ENCODE measurements around the gene SLCO4A1. TPM values are rescaled to one million over a fixed set of nuclear protein-coding genes. Genes with fewer than 3 reads are reported as not detected.

Gene SLCO4A1
- total and polyA plus RNA-seq, 2 of the 4 experiments (the other 2 are of a cell fraction), result 0.72 to 1.1 TPM

DNA sequence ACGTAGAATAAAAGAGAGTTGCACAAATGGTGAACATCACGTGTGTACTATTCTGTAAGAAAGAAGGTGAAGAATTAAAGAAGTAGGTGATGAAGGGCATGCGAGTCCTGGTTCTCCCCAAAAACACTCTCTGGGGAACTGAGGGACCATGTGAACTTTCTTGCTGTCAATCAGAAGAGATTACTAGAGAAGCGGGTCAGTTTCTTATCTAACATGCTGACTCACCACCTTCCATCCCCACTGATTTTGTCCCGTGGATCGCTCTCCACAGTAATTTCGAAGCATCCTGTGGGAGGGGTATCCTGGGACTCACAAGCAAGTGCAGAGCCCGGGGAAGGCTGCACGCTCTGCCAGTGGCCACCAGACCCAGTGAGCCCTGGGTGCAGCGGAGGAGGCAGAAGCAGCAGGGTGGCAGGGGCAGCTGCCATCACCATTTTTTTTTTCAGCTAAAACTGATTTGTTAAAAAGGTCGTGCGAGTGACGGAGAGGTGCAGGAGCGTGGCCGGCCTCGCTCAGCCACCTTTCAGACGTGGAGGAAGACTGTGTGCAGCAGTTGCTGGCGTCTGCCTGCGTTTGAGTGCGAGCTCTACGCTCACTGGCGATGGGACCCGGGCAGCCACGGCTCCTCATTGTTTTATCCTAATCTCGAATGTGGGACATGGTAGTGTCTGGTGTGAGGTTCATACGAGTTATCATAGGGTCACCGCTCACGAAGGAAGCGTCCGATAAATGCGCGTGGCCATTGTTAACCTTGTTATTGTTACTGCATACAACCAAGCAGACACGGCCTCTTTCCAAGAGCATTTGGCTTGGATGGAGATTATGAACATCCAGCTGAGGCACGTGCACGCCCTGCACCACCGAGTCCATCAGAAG is 28.0 kb upstream of the SLCO4A1 start:
- Histone ChIP-seq H3K9me3 (ENCODE audit: control insufficient read depth, insufficient read depth, low read length) (peaks cover 6% of the 10 kb centered on the region; the same call in 1 of the 2 replicates), H3K27me3 (ENCODE audit: control insufficient read depth, insufficient read depth, low read length) (peaks cover 42% of the 10 kb centered on the region), H2BK5ac (ENCODE audit: low read depth, low read length, poor library complexity, severe bottlenecking) (no peak overlapping the region), H2BK120ac (ENCODE audit: low read depth, low read length) (no peak overlapping the region), H4K8ac (ENCODE audit: low read depth in 2 of 2, low read length in 2 of 2) (no peak overlapping the region), H3K18ac (ENCODE audit: low read depth, low read length) (no peak overlapping the region), H2BK20ac (ENCODE audit: low read depth, low read length) (no peak overlapping the region), H3K4me1 (ENCODE audit: control insufficient read depth, insufficient read depth, low read length) (no peaks in the 10 kb centered on the region; the same call in 1 of the 2 replicates), H2BK15ac (ENCODE audit: low read depth, low read length) (no peak overlapping the region), H3K56ac (ENCODE audit: extremely low read depth, insufficient read depth, low read length) (no peak overlapping the region), H4K5ac (ENCODE audit: low read depth, low read length) (no peak overlapping the region), H3K23ac (ENCODE audit: low read depth, low read length) (no peak overlapping the region), H2AFZ (replicated peaks; ENCODE audit: low read length, poor library complexity) (no peak overlapping the region), H2AK9ac (replicated peaks; ENCODE audit: low read depth, low read length, poor library complexity) (no peak overlapping the region), H3K4me2 (ENCODE audit: low read depth, low read length) (no peak overlapping the region), H3K4me3 (ENCODE audit: insufficient read depth, low read depth, low read length) (no peak overlapping the region), H3K27ac (ENCODE audit: insufficient read depth, low read length) (no peak overlapping the region), H4K91ac (ENCODE audit: insufficient read depth, low read depth, low read length) (no peak overlapping the region), H3K36me3 (ENCODE audit: control insufficient read depth, insufficient read depth, low read length) (no peaks in the 10 kb centered on the region), H3K9me1 (ENCODE audit: insufficient read depth, low read length) (no peaks in the 10 kb centered on the region), H3K9ac (ENCODE audit: low read depth, low read length) (no peak overlapping the region), H2AK5ac (ENCODE audit: low read depth, low read length) (no peak overlapping the region), H3K79me1 (ENCODE audit: low read depth in 1 of 2, low read length in 2 of 2) (no peaks in the 10 kb centered on the region), H3K14ac (replicated peaks; ENCODE audit: low read depth, low read length) (no peak overlapping the region), H3K4ac (ENCODE audit: low read depth, low read length) (no peak overlapping the region), H4K20me1 (ENCODE audit: insufficient read depth, low read length) (no peaks in the 10 kb centered on the region)
- BruUV-seq (replicated peaks), result no TSS peak
- WGBS, 2 experiments (ENCODE audit: extremely low coverage in 2 of 2, insufficient read length in 1 of 2), result 72% methylated on average over 21 of the region's 36 CpGs; no CpG with 5 or more reads in 1 of the 2 experiments
- dilution Hi-C loops (cut with HindIII; ENCODE audit: low sequenced_read_pairs, unreplicated experiment) (no loop called here), intact Hi-C loops (cut with micrococcal nuclease) (no loop called here), in situ Hi-C loops (cut with MboI; ENCODE audit: low sequenced_read_pairs) (loop anchor here (10.0 to 25.0 kb wide), 2 partner anchors 110 to 327 kb away; no protein-coding TSS in a partner anchor)
- ChIA-PET POLR2A (ENCODE audit: unreplicated experiment) (no interaction called here), CTCF (interaction anchor here (0.9 kb wide), 1 partner anchor 18 kb away, joined by 3 read pairs; no protein-coding TSS in a partner anchor)
- DNase-seq (no peak), ATAC-seq (ENCODE audit: low read depth) (no peak)
- TF ChIP-seq, protein P1, sequence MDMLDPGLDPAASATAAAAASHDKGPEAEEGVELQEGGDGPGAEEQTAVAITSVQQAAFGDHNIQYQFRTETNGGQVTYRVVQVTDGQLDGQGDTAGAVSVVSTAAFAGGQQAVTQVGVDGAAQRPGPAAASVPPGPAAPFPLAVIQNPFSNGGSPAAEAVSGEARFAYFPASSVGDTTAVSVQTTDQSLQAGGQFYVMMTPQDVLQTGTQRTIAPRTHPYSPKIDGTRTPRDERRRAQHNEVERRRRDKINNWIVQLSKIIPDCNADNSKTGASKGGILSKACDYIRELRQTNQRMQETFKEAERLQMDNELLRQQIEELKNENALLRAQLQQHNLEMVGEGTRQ (IDR thresholded peaks at IDR 0.05; ENCODE audit: low read depth, low read length), result no peak
- no peak for TF ChIP-seq RFX5 (IDR thresholded peaks at IDR 0.05; ENCODE audit: low read depth, low read length)
- TF ChIP-seq, protein P2, sequence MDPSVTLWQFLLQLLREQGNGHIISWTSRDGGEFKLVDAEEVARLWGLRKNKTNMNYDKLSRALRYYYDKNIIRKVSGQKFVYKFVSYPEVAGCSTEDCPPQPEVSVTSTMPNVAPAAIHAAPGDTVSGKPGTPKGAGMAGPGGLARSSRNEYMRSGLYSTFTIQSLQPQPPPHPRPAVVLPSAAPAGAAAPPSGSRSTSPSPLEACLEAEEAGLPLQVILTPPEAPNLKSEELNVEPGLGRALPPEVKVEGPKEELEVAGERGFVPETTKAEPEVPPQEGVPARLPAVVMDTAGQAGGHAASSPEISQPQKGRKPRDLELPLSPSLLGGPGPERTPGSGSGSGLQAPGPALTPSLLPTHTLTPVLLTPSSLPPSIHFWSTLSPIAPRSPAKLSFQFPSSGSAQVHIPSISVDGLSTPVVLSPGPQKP (IDR thresholded peaks at IDR 0.05; ENCODE audit: borderline replicate concordance, low read depth, low read length), result no peak
- TF ChIP-seq NFE2L2 (IDR thresholded peaks at IDR 0.05; ENCODE audit: low read depth, low read length), result no peak
- TF ChIP-seq RAD21 (IDR thresholded peaks at IDR 0.05; ENCODE audit: low read length), result no peak
- no peak for TF ChIP-seq FOS (IDR thresholded peaks at IDR 0.05; ENCODE audit: low read depth, low read length)
- no peak for TF ChIP-seq SMC3 (IDR thresholded peaks at IDR 0.05; ENCODE audit: low read depth, low read length)
- TF ChIP-seq, protein P3, sequence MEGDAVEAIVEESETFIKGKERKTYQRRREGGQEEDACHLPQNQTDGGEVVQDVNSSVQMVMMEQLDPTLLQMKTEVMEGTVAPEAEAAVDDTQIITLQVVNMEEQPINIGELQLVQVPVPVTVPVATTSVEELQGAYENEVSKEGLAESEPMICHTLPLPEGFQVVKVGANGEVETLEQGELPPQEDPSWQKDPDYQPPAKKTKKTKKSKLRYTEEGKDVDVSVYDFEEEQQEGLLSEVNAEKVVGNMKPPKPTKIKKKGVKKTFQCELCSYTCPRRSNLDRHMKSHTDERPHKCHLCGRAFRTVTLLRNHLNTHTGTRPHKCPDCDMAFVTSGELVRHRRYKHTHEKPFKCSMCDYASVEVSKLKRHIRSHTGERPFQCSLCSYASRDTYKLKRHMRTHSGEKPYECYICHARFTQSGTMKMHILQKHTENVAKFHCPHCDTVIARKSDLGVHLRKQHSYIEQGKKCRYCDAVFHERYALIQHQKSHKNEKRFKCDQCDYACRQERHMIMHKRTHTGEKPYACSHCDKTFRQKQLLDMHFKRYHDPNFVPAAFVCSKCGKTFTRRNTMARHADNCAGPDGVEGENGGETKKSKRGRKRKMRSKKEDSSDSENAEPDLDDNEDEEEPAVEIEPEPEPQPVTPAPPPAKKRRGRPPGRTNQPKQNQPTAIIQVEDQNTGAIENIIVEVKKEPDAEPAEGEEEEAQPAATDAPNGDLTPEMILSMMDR (conservative IDR thresholded peaks at IDR 0.05; ENCODE audit: low read depth, low read length), result no peak
- no peak for TF ChIP-seq CEBPB (IDR thresholded peaks at IDR 0.05; ENCODE audit: low read depth, low read length)
- no peak for TF ChIP-seq RCOR1 (IDR thresholded peaks at IDR 0.05; ENCODE audit: insufficient replicate concordance, low read length)

Data from IMR-90 (cell line).